GM19238 (cell line): ENCODE data around the gene PPP2R2C.

Source experiments
- DNase-seq: peaks from one replicate; pipeline ENCODE4 v3.0.0; 2011; ENCODE audit warnings: low spot score; ENCODE audit not compliant: insufficient read length

PPP2R2C gene

DNA sequence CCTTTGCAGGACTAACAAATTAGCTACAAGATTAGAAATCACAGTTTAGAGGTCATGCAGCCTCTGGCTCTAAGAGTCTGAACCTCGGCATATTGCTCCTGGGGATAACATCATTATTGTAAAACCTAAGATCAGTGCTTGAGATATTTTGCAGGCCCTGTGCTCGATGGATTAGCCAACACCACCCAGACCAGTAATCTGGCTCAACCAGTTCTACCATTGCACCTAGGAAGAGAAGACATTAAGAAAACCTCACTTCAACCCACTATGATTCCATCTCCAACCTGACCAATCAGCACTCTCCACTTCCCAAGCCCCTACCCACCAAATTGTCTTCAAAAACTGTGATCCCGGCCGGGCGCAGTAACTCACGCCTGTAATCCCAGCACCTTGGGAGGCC is 159.2 kb downstream of the PPP2R2C start:
- DNase-seq: no peak

DNA sequence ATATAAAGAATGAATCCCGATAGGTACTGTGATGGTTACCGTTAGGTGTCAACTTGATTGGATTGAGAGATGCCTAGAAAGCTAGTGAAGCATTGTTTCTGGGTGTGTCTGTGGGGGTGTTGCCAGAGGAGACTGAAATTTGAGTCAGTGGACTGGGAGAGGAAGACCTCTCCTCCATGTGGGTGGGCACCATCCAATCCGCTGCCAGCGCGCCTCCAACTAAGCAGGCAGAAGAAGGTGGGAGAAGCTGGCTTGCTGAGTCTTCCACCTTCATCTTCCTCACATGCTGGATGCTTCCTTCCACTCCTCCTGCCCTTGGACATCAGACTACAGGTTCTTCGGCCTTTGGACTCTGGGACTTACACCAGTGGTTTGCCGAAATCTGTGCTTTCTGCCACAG is 162.6 kb downstream of the PPP2R2C start:
- DNase-seq: no peak

DNA sequence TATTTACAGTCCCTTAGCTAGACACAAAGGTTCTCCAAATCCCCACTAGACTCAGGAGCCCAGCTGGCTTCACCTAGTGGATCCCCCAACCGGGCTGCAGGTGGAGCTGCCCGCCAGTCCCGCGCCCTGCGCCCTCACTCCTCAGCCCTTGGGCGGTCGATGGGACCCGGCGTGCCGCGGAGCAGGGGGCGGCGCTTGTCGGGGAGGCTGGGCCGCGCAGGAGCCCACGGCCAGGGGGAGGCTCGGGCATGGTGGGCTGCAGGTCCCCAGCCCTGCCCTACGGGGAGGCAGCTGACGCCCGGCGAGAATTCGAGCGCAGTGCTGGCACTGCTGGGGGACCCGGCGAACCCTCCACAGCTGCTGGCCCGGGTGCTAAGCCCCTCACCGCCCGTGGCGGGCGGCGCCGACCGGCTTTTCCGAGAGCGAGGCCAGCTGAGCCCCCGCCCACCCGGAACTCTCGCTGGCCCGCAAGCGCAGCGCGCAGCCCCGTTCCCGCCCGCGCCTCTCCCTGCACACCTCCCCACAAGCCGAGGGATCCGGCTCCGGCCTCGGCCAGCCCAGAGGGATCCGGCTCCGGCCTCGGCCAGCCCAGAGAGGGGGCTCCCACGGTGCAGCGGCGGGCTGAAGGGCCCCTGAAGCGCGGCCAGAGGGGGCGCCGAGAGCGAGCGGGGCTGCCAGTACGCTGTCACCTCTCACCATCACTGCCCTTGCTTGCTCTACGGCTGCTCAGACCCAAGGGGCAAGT is 163.3 kb downstream of the PPP2R2C start:
- DNase-seq: no peak

DNA sequence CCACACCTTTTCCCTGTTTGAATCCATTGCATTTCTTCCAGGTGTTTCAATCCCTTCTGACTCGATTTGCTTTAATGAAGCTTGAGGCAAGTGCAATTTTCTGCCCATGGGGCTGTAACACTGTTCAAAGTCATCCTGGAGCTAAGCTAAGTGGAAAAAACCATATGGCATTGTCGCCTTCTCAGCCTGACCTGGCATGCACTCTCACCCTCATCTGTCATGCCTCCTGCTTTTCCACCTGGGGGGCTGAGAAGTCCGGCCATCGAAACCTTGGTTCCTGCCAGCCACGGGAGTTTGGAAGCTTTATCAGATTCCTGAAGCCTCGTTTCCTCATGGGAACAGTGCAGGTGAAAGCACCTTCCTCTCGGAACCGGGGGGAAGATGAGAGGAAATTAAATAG is 164.5 kb downstream of the PPP2R2C start:
- no peak for DNase-seq

DNA sequence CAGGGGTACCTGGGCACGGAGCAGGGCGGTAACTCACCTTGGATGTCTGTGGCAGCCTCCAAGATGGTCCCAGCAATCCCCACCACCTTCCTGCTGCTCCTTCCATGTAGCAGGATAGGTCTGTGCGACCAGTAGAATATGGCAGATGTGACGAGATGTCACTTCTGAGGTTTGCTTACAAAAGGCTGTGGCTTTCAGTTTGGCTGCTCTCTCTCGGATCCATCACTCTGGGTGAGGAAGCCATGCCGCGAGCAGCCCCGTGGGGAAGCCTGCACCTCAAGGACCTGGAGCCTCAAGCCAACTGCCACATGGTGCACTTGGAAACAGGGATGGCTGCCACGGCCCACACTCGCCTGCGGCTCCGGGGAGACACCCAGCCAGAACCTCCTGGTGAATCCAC is 165.2 kb downstream of the PPP2R2C start:
- no peak for DNase-seq

DNA sequence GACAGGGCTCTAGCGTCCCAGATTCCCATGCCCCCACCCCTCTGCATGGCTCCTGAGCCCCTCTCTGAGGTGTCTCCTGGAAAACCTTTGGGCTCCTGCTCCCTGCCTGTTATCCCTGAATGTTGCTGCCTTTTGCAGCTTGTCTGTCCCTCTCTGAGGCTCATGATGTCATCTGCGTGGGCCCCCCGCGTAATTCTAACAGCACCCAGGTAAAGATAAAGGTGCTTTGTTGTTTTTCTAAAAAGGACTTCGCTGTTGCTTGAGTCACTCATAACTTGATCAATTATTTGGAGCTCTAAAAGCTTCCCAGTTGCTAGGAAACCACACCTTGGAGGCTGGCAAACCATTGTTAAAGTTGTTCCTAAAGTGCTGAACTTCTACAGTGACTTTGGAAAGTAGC is 166.1 kb downstream of the PPP2R2C start:
- no peak for DNase-seq

DNA sequence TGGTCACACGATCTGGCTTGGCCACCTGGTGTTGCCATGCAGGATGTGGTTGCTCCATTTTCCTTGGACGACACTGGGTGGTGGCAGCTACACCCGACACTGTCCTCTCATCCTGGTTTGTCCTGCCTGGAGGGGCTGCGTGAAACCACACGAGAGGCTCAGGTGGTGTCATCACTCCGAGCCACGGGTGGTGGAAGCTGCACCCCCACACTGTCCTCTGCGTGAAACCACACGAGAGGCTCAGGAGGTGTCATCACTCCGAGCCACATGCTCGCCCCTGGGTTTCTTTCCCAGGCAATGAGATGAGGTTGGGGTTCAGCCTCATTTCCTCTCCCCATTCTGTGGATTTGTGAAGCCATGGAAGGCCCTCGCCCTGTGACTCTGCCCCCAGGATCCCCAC is 168.5 kb downstream of the PPP2R2C start:
- no peak for DNase-seq

DNA sequence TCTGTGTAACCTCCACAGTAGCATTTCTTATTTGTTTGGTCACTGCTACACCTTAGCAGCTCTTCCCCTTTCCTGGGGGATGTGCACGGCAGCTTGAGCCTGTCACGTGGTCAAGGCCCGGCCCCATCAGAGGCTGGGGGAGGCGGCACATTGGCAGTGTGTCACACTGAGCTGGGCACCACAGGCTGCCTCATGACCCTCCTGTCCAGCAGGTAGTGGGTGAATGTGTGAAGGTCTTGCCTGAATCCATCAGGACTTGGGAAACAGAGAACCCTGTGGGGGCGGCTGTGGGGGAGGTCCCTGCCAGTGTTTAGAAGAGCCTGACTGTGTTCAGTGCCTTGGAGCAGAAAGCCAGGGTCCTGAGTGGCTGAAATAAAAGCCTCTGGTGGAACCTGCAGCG is 169.5 kb downstream of the PPP2R2C start:
- DNase-seq: no peak

DNA sequence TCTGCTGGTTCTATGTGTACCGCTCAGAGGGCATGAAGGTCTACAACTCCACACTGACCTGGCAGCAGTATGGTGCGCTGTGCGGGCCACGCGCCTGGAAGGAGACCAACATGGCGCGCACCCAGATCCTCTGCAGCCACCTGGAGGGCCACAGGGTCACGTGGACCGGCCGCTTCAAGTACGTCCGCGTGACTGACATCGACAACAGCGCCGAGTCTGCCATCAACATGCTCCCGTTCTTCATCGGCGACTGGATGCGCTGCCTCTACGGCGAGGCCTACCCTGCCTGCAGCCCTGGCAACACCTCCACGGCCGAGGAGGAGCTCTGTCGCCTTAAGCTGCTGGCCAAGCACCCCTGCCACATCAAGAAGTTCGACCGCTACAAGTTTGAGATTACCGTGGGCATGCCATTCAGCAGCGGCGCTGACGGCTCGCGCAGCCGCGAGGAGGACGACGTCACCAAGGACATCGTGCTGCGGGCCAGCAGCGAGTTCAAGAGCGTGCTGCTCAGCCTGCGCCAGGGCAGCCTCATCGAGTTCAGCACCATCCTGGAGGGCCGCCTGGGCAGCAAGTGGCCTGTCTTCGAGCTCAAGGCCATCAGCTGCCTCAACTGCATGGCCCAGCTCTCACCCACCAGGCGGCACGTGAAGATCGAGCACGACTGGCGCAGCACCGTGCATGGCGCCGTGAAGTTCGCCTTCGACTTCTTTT is 170.5 kb downstream of the PPP2R2C start:
- no peak for DNase-seq

DNA sequence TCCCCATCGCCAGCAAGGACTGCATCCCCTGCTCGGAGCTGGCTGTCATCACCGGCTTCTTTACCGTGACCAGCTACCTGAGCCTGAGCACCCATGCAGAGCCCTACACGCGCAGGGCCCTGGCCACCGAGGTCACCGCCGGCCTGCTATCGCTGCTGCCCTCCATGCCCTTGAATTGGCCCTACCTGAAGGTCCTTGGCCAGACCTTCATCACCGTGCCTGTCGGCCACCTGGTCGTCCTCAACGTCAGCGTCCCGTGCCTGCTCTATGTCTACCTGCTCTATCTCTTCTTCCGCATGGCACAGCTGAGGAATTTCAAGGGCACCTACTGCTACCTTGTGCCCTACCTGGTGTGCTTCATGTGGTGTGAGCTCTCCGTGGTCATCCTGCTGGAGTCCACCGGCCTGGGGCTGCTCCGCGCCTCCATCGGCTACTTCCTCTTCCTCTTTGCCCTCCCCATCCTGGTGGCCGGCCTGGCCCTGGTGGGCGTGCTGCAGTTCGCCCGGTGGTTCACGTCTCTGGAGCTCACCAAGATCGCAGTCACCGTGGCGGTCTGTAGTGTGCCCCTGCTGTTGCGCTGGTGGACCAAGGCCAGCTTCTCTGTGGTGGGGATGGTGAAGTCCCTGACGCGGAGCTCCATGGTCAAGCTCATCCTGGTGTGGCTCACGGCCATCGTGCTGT is 171.2 kb downstream of the PPP2R2C start:
- no peak for DNase-seq

DNA sequence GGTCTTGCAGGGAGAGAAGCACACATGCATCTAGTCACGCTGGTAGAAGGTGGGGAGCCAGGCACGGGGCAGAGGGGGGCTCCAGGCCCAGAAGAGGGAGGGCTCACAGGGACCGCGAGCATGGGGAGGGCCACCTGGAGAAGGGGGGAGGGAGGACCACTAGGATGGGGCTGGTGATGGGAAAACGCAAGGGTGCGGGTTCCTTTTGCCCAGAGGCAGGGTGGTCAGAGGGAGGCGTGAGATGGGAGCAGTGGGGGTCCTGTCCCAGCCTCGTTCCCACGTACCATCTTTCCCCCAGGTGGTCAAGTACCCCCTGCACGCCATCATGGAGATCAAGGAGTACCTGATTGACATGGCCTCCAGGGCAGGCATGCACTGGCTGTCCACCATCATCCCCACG is 172.1 kb downstream of the PPP2R2C start:
- DNase-seq: no peak

DNA sequence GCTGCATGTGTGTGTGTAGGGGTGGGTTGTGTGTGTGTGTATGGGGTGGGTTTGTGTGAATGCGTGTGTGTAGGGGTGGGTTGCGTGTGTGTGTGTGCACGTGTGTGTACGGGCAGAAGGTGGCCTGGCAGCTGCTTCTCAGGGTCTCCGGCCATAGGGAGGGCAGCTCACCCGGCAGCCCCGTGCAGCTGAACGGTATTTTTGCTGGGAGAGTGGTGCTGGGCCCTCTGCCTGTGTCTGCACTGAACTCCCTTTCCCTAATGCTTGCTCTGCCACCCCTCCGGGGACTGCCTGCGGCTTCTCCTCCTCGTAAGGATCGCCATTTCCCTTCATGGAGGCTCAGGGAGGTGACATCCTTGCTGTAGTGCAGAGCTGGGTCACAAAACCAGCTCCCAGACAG is 172.5 kb downstream of the PPP2R2C start:
- no peak for DNase-seq

DNA sequence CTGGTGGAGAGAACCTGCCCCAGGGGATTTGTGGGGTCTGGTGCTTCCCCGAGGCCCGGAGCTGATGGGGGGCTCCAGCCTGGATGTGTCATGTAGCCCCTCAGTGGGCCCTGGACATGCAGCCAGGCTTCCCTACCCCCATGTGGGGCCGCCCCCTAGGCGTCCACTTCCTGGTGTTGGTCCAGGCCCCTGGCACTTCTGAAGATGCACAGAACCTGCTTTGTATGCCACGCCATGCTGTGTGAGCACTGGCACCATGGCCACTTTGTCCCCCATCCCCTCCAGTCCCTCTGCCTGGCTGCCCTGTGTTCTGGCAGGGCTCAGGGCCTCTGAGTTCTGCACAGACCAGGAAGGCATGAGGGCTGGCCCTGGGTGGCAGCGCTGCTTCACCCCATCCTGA is 173.6 kb downstream of the PPP2R2C start:
- no peak for DNase-seq

DNA sequence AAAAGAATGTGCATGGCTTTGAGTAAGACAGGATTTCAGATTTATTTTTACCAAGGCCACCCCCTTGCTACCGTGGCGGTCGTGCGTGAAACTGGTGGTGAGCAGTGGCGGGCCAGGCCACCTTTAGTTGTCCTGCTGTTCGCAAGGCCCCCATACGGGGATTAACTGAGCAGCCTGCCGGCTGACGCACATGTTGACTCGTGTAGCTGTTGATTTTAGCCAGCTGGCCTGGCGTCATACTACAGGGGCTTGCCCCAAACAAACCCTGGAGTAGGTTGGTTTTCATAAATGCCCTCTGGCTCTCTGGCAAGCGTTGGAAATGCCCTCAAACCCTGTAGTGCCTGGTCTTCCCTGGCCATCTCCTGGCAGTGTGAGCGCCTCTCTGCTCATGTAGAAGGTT is 174.4 kb downstream of the PPP2R2C start:
- DNase-seq: no peak

DNA sequence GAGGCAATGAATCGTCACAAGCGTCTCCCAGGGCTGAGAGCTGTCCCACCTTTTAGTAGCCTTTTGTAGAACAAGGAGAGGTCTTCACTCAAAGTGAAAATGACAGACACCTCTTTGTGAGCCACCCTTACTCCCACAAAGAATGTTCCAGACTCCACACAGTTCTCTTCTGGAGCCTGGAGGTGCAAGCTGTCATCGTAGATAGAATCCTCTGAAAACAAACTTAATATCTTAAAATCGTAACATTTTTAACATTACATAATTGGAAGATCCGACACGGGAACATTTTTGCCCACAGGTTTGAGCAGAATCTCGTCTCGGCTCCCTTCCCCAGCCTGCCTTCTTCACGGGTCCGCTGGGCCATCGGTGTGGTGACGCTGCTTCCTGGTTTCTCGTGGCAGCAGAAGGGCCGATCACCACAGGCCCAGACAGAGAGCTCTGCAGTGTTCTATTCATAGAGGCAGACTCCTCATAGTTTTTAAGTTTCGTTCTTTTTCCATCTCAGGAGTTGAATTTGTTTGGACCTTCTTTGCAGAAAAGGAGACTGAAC is 175.1 kb downstream of the PPP2R2C start:
- DNase-seq: no peak

DNA sequence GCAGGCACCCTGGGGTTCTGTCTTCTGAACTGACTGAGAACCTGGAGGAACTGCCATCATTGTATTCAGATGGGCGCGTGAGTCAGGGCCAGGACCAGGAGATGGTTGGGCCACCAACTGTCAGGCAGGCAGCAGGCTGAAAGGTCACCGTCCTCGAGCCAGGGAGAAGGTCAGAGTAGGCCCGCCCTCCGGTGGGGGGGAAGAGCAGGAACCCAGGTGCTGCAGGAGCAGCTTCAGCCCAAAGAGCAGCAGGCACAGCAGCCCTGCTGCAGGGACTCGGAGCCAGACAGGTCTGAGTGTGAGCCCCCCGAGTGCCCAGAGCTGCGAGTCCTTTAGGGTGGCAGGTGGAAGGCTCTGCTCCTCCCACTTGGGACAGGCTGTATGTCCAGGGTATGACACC is 176.4 kb downstream of the PPP2R2C start:
- no peak for DNase-seq

DNA sequence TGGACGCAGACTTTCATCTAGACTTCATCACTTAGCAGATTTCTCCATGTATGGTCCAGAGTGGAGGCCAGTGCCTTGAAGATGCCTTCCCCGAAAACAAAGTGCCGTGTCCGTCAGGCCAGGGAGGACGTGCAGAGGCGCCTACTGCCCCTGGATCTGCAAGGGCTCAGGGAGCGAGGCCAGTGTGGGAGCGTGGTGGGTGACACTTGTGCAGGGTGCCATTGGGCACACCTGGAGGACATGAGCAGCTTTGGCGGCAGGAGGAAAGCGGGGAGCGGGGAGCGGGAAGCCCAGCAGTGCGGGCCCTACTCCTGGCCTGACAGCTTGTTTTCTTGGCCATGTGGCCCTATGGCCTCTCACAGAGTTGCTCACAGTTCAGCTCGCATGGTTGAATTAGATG is 176.9 kb downstream of the PPP2R2C start:
- no peak for DNase-seq

DNA sequence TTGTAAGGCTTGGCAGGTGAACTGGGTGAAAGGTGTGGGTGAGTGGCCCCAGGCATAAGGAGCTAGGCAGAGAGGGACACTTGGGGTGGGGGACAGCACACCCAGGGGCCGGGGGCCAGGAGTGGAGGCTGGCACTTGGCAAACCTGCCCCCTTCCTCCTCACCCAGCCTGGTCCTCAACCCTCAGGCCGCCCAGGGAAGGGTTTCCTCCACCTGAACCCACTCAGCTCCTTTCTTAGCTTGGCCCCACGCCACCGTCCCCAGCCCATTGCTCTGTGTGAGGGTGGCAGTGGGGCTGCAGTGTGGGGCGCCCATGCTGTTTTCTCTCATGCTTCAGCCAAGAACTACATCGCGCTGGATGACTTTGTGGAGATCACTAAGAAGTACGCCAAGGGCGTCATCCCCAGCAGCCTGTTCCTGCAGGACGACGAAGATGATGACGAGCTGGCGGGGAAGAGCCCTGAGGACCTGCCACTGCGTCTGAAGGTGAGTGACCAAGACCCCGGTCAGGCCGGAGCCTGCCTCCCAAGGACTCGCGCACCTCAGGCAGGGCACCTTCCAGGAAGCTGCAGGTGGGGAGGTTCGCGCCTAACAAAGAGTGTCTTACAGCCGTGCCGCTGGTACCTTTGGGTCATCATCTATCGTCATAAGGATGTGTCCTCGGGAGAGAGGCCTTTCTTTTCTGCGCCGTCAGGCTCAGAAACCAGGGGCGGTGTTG is 177.6 kb downstream of the PPP2R2C start:
- DNase-seq: no peak

DNA sequence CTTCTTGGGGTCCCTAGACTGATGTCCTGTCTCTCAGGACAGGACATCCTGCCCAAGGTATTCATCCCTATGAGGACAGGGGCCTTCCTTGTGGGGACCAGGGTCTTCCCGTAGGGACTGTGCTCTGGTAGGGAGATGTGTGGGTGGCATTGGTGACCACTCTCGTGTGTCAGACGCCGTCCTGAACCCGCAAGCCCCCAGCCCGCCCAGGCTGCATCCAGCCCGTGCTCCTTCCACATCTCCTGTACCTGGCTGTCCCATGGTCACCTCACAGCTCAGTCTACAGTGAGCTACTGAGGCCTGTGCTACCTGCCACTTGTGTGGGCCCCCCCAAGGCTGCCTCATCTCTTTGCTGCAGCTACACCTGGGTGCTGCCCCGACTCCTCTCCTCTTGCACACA is 178.8 kb downstream of the PPP2R2C start:
- DNase-seq: no peak

DNA sequence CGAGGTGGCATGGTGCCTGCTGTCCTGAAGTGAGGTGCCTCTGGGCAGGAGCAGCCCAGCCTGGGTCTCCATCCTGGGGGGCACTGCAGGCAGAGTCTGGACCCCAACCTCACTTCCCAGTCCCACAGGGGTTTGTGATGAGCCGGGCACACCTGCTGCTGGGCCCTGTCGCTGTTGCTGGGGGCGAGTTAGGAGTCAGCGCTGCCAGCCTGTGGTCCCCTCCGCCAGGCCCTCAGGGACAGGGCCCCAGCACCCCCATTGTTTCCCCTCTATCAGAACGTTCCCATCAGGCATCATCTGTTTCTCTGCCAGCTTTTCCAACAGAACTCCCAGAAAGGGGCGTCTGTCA is 179.3 kb downstream of the PPP2R2C start:
- no peak for DNase-seq

DNA sequence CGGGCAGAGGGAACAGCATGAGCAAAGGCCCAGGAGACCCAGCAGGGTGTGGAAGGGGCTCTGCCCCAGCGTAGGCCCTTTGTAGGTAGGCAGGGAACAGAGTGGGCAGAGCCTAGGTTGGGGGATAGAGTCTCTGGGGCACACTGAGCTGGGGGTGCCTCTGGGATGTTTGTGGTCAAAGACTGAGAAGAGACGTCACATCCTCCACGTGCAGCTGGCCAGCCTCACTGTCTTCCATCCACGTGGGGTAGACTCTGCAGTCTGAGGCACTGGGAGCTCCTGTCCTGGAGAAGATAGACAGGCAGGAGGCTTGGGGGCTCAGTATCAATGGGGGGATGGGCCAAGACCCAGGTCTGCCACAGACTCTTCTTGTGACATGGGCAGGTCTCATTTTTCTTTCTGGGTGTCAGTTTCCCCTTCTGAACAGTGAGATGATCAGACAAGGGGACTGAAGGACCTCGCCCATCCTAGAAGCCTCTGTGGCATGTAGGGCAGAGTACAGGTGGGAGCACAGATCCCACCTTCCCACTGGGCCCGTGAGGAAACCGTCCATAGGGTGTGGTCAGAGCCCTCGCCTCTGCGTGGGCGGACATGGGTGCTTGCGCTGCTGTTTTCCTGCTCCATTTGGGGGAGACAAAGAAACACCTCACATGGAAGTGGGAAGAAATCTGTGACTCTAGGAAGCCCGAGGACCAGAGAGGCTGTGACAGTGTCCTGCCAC is 179.9 kb downstream of the PPP2R2C start:
- no peak for DNase-seq
